Liver (tissue), 3 donors: ENCODE results near the gene DBP.

Experiments used
- EGR1 ChIP-seq, 2 donors: IDR thresholded peaks; 2 replicates each; pipeline ENCODE4 v1.6.1; 2016 to 2018; ENCODE audit warnings: antibody characterized with exemption in 2 of 2, low read depth in 2 of 2
- GABPA ChIP-seq, 2 donors: IDR thresholded peaks in 1 of 2; conservative IDR thresholded peaks in 1 of 2; 2 replicates each; pipeline ENCODE4 v1.6.1; 2016; ENCODE audit warnings: antibody characterized with exemption in 2 of 2, mild to moderate bottlenecking in 1 of 2, moderate library complexity in 1 of 2
- HNF4A ChIP-seq, 2 donors: conservative IDR thresholded peaks; 2 replicates each; pipeline ENCODE4 v1.6.1; 2016; ENCODE audit warnings: antibody characterized with exemption in 2 of 2, mild to moderate bottlenecking in 2 of 2
- JUND ChIP-seq, 2 donors: IDR thresholded peaks; 2 replicates each; pipeline ENCODE4 v1.6.1; 2016; ENCODE audit warnings: antibody characterized with exemption in 2 of 2
- RAD21 ChIP-seq, 2 donors: IDR thresholded peaks; 2 replicates each; pipeline ENCODE4 v1.6.1; 2016; ENCODE audit warnings: antibody characterized with exemption in 2 of 2, mild to moderate bottlenecking in 2 of 2
- SP1 ChIP-seq: IDR thresholded peaks from 2 replicates; pipeline ENCODE4 v1.6.1; 2018; ENCODE audit warnings: antibody characterized with exemption, mild to moderate bottlenecking
- TAF1 ChIP-seq: conservative IDR thresholded peaks from 2 replicates; pipeline ENCODE4 v1.6.1; 2016; ENCODE audit warnings: antibody characterized with exemption, mild to moderate bottlenecking
- YY1 ChIP-seq: IDR thresholded peaks from 2 replicates; pipeline ENCODE4 v1.6.1; 2016; ENCODE audit warnings: antibody characterized with exemption, mild to moderate bottlenecking
- TF ChIP-seq, protein P1 (sequence below): fragments of 150-350 bp; IDR thresholded peaks from 2 replicates; pipeline ENCODE4 v1.5.1; 2017; ENCODE audit warnings: improper control_type of control experiment, low read depth, low read length; ENCODE audit not compliant: missing input control
- TF ChIP-seq, protein P2 (sequence below): IDR thresholded peaks from 2 replicates; pipeline ENCODE4 v1.6.1; 2016; ENCODE audit warnings: antibody characterized with exemption
- TF ChIP-seq, protein P3 (sequence below): IDR thresholded peaks from 2 replicates; pipeline ENCODE4 v1.6.1; 2016; ENCODE audit warnings: antibody characterized with exemption
- TF ChIP-seq, protein P4 (sequence below): IDR thresholded peaks from 2 replicates; pipeline ENCODE4 v1.6.1; 2016; ENCODE audit warnings: antibody characterized with exemption, mild to moderate bottlenecking
- TF ChIP-seq, protein P5 (sequence below): IDR thresholded peaks from 2 replicates; pipeline ENCODE4 v1.6.1; 2016; ENCODE audit warnings: antibody characterized with exemption
- donor health status: healthy.
- donor health status: healthy.

DNA sequence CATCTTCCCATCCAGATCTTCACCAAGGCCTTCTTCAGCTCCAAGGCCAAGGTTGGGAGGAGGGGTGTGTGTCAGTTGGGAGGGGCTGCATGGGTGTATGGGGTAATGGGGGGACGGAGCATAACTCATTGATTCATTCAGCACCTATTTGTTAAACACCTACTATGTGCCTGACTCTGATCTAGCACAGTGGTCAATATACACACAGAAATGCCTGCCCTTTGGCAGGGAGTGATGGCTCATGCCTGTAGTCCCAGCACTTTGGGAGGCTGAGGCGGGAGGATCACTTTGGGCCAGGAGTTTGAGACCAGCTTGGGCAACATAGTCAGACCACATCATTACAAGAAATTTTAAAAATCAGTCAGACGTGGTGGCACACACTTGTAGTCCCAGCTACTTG lies 49.8 kb downstream of the DBP start:
- TF ChIP-seq TAF1 (no peak), RAD21 (IDR thresholded peaks at IDR 0.05) (no peak), YY1 (no peak), GABPA (IDR thresholded peaks at IDR 0.05 in 1 of 2, conservative IDR thresholded peaks at IDR 0.05 in 1 of 2) (no peak), JUND (IDR thresholded peaks at IDR 0.05) (no peak), EGR1 (IDR thresholded peaks at IDR 0.05; ENCODE audit: low read depth in 2 of 2) (no peak), HNF4A (conservative IDR thresholded peaks at IDR 0.05) (no peak), SP1 (no peak)
- TF ChIP-seq, protein P1, sequence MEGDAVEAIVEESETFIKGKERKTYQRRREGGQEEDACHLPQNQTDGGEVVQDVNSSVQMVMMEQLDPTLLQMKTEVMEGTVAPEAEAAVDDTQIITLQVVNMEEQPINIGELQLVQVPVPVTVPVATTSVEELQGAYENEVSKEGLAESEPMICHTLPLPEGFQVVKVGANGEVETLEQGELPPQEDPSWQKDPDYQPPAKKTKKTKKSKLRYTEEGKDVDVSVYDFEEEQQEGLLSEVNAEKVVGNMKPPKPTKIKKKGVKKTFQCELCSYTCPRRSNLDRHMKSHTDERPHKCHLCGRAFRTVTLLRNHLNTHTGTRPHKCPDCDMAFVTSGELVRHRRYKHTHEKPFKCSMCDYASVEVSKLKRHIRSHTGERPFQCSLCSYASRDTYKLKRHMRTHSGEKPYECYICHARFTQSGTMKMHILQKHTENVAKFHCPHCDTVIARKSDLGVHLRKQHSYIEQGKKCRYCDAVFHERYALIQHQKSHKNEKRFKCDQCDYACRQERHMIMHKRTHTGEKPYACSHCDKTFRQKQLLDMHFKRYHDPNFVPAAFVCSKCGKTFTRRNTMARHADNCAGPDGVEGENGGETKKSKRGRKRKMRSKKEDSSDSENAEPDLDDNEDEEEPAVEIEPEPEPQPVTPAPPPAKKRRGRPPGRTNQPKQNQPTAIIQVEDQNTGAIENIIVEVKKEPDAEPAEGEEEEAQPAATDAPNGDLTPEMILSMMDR = no peak
- TF ChIP-seq, protein P2, sequence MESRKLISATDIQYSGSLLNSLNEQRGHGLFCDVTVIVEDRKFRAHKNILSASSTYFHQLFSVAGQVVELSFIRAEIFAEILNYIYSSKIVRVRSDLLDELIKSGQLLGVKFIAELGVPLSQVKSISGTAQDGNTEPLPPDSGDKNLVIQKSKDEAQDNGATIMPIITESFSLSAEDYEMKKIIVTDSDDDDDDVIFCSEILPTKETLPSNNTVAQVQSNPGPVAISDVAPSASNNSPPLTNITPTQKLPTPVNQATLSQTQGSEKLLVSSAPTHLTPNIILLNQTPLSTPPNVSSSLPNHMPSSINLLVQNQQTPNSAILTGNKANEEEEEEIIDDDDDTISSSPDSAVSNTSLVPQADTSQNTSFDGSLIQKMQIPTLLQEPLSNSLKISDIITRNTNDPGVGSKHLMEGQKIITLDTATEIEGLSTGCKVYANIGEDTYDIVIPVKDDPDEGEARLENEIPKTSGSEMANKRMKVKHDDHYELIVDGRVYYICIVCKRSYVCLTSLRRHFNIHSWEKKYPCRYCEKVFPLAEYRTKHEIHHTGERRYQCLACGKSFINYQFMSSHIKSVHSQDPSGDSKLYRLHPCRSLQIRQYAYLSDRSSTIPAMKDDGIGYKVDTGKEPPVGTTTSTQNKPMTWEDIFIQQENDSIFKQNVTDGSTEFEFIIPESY = no peak
- TF ChIP-seq, protein P3, sequence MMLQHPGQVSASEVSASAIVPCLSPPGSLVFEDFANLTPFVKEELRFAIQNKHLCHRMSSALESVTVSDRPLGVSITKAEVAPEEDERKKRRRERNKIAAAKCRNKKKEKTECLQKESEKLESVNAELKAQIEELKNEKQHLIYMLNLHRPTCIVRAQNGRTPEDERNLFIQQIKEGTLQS = no peak
- TF ChIP-seq, protein P4, sequence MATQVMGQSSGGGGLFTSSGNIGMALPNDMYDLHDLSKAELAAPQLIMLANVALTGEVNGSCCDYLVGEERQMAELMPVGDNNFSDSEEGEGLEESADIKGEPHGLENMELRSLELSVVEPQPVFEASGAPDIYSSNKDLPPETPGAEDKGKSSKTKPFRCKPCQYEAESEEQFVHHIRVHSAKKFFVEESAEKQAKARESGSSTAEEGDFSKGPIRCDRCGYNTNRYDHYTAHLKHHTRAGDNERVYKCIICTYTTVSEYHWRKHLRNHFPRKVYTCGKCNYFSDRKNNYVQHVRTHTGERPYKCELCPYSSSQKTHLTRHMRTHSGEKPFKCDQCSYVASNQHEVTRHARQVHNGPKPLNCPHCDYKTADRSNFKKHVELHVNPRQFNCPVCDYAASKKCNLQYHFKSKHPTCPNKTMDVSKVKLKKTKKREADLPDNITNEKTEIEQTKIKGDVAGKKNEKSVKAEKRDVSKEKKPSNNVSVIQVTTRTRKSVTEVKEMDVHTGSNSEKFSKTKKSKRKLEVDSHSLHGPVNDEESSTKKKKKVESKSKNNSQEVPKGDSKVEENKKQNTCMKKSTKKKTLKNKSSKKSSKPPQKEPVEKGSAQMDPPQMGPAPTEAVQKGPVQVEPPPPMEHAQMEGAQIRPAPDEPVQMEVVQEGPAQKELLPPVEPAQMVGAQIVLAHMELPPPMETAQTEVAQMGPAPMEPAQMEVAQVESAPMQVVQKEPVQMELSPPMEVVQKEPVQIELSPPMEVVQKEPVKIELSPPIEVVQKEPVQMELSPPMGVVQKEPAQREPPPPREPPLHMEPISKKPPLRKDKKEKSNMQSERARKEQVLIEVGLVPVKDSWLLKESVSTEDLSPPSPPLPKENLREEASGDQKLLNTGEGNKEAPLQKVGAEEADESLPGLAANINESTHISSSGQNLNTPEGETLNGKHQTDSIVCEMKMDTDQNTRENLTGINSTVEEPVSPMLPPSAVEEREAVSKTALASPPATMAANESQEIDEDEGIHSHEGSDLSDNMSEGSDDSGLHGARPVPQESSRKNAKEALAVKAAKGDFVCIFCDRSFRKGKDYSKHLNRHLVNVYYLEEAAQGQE = no peak
- TF ChIP-seq, protein P5, sequence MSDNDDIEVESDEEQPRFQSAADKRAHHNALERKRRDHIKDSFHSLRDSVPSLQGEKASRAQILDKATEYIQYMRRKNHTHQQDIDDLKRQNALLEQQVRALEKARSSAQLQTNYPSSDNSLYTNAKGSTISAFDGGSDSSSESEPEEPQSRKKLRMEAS = no peak
